ENCODE measurements around the gene REN.

REN gene

GRCh38 chr1:204181116-204181515, 15.0 kb upstream of the REN start:
- TF ChIP-seq CTCF (IDR thresholded peaks at IDR 0.05; ENCODE audit: extremely low read depth, insufficient read depth, missing control alignments), result no peak
- no peak for DNase-seq (ENCODE audit: low spot score)
- in situ Hi-C loops (cut with MboI; ENCODE audit: low pct_unique_long_range_greater_than_20kb, low sequenced_read_pairs, unreplicated experiment), result no loop called here

GRCh38 chr1:204180133-204180532, 14.0 kb upstream of the REN start:
- no peak for TF ChIP-seq CTCF (IDR thresholded peaks at IDR 0.05; ENCODE audit: extremely low read depth, insufficient read depth, missing control alignments)
- no peak for DNase-seq (ENCODE audit: low spot score)
- in situ Hi-C loops (cut with MboI; ENCODE audit: low pct_unique_long_range_greater_than_20kb, low sequenced_read_pairs, unreplicated experiment), result no loop called here

GRCh38 chr1:204178487-204179281, 12.5 kb upstream of the REN start:
- TF ChIP-seq CTCF (IDR thresholded peaks at IDR 0.05; ENCODE audit: extremely low read depth, insufficient read depth, missing control alignments), result no peak
- in situ Hi-C loops (cut with MboI; ENCODE audit: low pct_unique_long_range_greater_than_20kb, low sequenced_read_pairs, unreplicated experiment), result no loop called here
- DNase-seq (ENCODE audit: low spot score), result no peak

- no peak for TF ChIP-seq CTCF (IDR thresholded peaks at IDR 0.05; ENCODE audit: extremely low read depth, insufficient read depth, missing control alignments)
- DNase-seq (ENCODE audit: low spot score), result no peak
- in situ Hi-C loops (cut with MboI; ENCODE audit: low pct_unique_long_range_greater_than_20kb, low sequenced_read_pairs, unreplicated experiment), result no loop called here
Measured at GRCh38 chr1:204177133-204177532, 11.0 kb upstream of the REN start.

GRCh38 chr1:204176049-204176448, 9.9 kb upstream of the REN start:
- in situ Hi-C loops (cut with MboI; ENCODE audit: low pct_unique_long_range_greater_than_20kb, low sequenced_read_pairs, unreplicated experiment), result no loop called here
- TF ChIP-seq CTCF (IDR thresholded peaks at IDR 0.05; ENCODE audit: extremely low read depth, insufficient read depth, missing control alignments), result no peak
- DNase-seq (ENCODE audit: low spot score), result no peak

GRCh38 chr1:204174958-204175357, 8.8 kb upstream of the REN start:
- no peak for TF ChIP-seq CTCF (IDR thresholded peaks at IDR 0.05; ENCODE audit: extremely low read depth, insufficient read depth, missing control alignments)
- in situ Hi-C loops (cut with MboI; ENCODE audit: low pct_unique_long_range_greater_than_20kb, low sequenced_read_pairs, unreplicated experiment), result loop anchor here (25.0 kb wide), 1 partner anchor 212 kb away; no protein-coding TSS in a partner anchor
- DNase-seq (ENCODE audit: low spot score), result no peak
